WTC11 (cell line): Measurements from ENCODE around the gene COPE. TPM values are rescaled to one million over a fixed set of nuclear protein-coding genes. Genes with fewer than 3 reads are reported as not detected.

Source experiments
- ATAC-seq: fragments of 200-7000 bp; cut with Tn5 transposase; 2 replicates; pipeline ENCODE4 v1.10.0; 2021; ENCODE audit warnings: mild to moderate bottlenecking, moderate library complexity
- CTCF ChIA-PET: fragments of 300-600 bp; sonication (Branson Sonifier 250); formaldehyde crosslinking; loops from one replicate; lab custom pipeline; 2021; ENCODE audit warnings: antibody characterized with exemption; lab: Charles Lee
- POLR2A ChIA-PET: fragments of 350-600 bp; sonication (Branson Sonifier 250); formaldehyde crosslinking; loops from one replicate; lab custom pipeline; 2021; ENCODE audit warnings: antibody characterized with exemption; lab: Charles Lee
- DNase-seq: peaks from one replicate; pipeline ENCODE4 v3.0.0; 2021; ENCODE audit warnings: low spot score
- H3K27ac Mint-ChIP-seq: 2 replicates; pipeline ENCODE4 v1.8.0; 2021; ENCODE audit warnings: mixed read lengths
- H3K27me3 Mint-ChIP-seq: 2 replicates; pipeline ENCODE4 v1.8.0; 2021; ENCODE audit warnings: low read depth, mild to moderate bottlenecking, moderate library complexity, mixed read lengths
- H3K36me3 Mint-ChIP-seq: 2 replicates; pipeline ENCODE4 v1.8.0; 2021; ENCODE audit warnings: mixed read lengths
- H3K4me1 Mint-ChIP-seq: 2 replicates; pipeline ENCODE4 v1.8.0; 2022; ENCODE audit warnings: mixed read lengths
- H3K4me3 Mint-ChIP-seq: 2 replicates; pipeline ENCODE4 v1.8.0; 2021; ENCODE audit warnings: mild to moderate bottlenecking, moderate library complexity, mixed read lengths
- H3K9me3 Mint-ChIP-seq: 2 replicates; pipeline ENCODE4 v1.8.0; 2021; ENCODE audit warnings: mixed read lengths
- CREB1 ChIP-seq: sonication (generic); formaldehyde crosslinking; IDR thresholded peaks from 2 replicates; pipeline ENCODE4 v1.8.0; 2023; ENCODE audit warnings: mild to moderate bottlenecking, missing genetic modification reagents
- CREM ChIP-seq: sonication (generic); formaldehyde crosslinking; IDR thresholded peaks from 2 replicates; pipeline ENCODE4 v1.8.1; 2022; ENCODE audit warnings: mild to moderate bottlenecking, missing genetic modification reagents, moderate library complexity
- E2F4 ChIP-seq: sonication (generic); formaldehyde crosslinking; IDR thresholded peaks from 2 replicates; pipeline ENCODE4 v1.8.1; 2022; ENCODE audit warnings: low read depth, mild to moderate bottlenecking, moderate library complexity, missing genetic modification reagents, borderline replicate concordance
- ERG ChIP-seq: fragments of 250-450 bp; sonication (Bioruptor Pico); IDR thresholded peaks from 2 replicates; pipeline ENCODE4 v1.8.0; 2021; ENCODE audit warnings: mild to moderate bottlenecking
- FOXK1 ChIP-seq: sonication (generic); formaldehyde crosslinking; IDR thresholded peaks from 2 replicates; pipeline ENCODE4 v1.8.0; 2022; ENCODE audit warnings: mild to moderate bottlenecking, moderate library complexity, missing genetic modification reagents
- FOXP4 ChIP-seq: sonication (generic); formaldehyde crosslinking; IDR thresholded peaks from 2 replicates; pipeline ENCODE4 v1.8.0; 2022; ENCODE audit warnings: mild to moderate bottlenecking, missing genetic modification reagents
- GRHL2 ChIP-seq: fragments of 250-450 bp; sonication (Bioruptor Pico); IDR thresholded peaks from 2 replicates; pipeline ENCODE4 v1.8.0; 2022; ENCODE audit warnings: mild to moderate bottlenecking, moderate library complexity; ENCODE audit not compliant: insufficient replicate concordance, severe bottlenecking
- GTF2I ChIP-seq: fragments of 250-450 bp; sonication (Bioruptor Pico); conservative IDR thresholded peaks from 2 replicates; pipeline ENCODE4 v1.4.0; 2021; ENCODE audit warnings: mild to moderate bottlenecking
- HMGXB4 ChIP-seq: sonication (generic); formaldehyde crosslinking; IDR thresholded peaks from 2 replicates; pipeline ENCODE4 v1.8.1; 2023; ENCODE audit warnings: mild to moderate bottlenecking, moderate library complexity, missing genetic modification reagents
- IRF2 ChIP-seq: sonication (generic); formaldehyde crosslinking; IDR thresholded peaks from 2 replicates; pipeline ENCODE4 v1.8.0; 2022; ENCODE audit warnings: low read depth, missing genetic modification reagents, borderline replicate concordance
- MXD4 ChIP-seq: fragments of 250-450 bp; sonication (Bioruptor Pico); IDR thresholded peaks from 2 replicates; pipeline ENCODE4 v1.8.0; 2021; ENCODE audit warnings: mild to moderate bottlenecking, moderate library complexity, borderline replicate concordance
- NFE2L1 ChIP-seq: sonication (generic); formaldehyde crosslinking; IDR thresholded peaks from 2 replicates; pipeline ENCODE4 v1.8.1; 2023; ENCODE audit warnings: missing genetic modification reagents
- NR1H2 ChIP-seq: sonication (generic); formaldehyde crosslinking; IDR thresholded peaks from 2 replicates; pipeline ENCODE4 v1.9.0; 2021; ENCODE audit warnings: mild to moderate bottlenecking, moderate library complexity, missing genetic modification reagents
- OVOL2 ChIP-seq: fragments of 250-450 bp; sonication (Bioruptor Pico); IDR thresholded peaks from 2 replicates; pipeline ENCODE4 v1.9.0; 2021; ENCODE audit warnings: mild to moderate bottlenecking, borderline replicate concordance
- PREB ChIP-seq: sonication (generic); formaldehyde crosslinking; IDR thresholded peaks from 2 replicates; pipeline ENCODE4 v1.8.1; 2022; ENCODE audit warnings: mild to moderate bottlenecking, missing genetic modification reagents, moderate library complexity, borderline replicate concordance
- RORB ChIP-seq: fragments of 250-450 bp; sonication (Bioruptor Pico); IDR thresholded peaks from 2 replicates; pipeline ENCODE4 v1.9.0; 2021; ENCODE audit warnings: mild to moderate bottlenecking
- SP1 ChIP-seq: sonication (generic); formaldehyde crosslinking; conservative IDR thresholded peaks from 2 replicates; pipeline ENCODE4 v1.8.1; 2022; ENCODE audit warnings: missing genetic modification reagents
- TEAD1 ChIP-seq: sonication (generic); formaldehyde crosslinking; IDR thresholded peaks from 2 replicates; pipeline ENCODE4 v1.8.0; 2022; ENCODE audit warnings: mild to moderate bottlenecking, missing genetic modification reagents
- TP53 ChIP-seq: sonication (generic); formaldehyde crosslinking; IDR thresholded peaks from 2 replicates; pipeline ENCODE4 v1.8.1; 2023; ENCODE audit warnings: mild to moderate bottlenecking, missing genetic modification reagents
- ZBTB21 ChIP-seq: sonication (generic); formaldehyde crosslinking; IDR thresholded peaks from 2 replicates; pipeline ENCODE4 v1.8.1; 2023; ENCODE audit warnings: mild to moderate bottlenecking, missing genetic modification reagents, borderline replicate concordance
- ZNF219 ChIP-seq: sonication (generic); formaldehyde crosslinking; IDR thresholded peaks from 2 replicates; pipeline ENCODE4 v1.8.0; 2023; ENCODE audit warnings: missing genetic modification reagents, mild to moderate bottlenecking, borderline replicate concordance
- ZNF396 ChIP-seq: fragments of 250-450 bp; sonication (Bioruptor Pico); IDR thresholded peaks from 2 replicates; pipeline ENCODE4 v1.8.0; 2021; ENCODE audit warnings: mild to moderate bottlenecking, moderate library complexity, borderline replicate concordance
- ZNF425 ChIP-seq: fragments of 250-450 bp; sonication (Bioruptor Pico); conservative IDR thresholded peaks from 2 replicates; pipeline ENCODE4 v1.9.0; 2021; ENCODE audit warnings: mild to moderate bottlenecking
- ZNF512 ChIP-seq: sonication (generic); formaldehyde crosslinking; IDR thresholded peaks from 2 replicates; pipeline ENCODE4 v1.8.1; 2022; ENCODE audit warnings: missing genetic modification reagents, borderline replicate concordance
- total RNA-seq: library from RNA; stranded (reverse); gene quantifications from 3 replicates; pipeline ENCODE4 v1.2.3, GENCODE V29; 2021

The COPE gene
- total RNA-seq, 1 experiment from 2014 or later, result 228 TPM

- DNase-seq, result peak; percentile 78
- Mint-ChIP-seq H3K9me3 (no peaks in the 10 kb centered on the region), H3K27ac (no peak overlapping the region), H3K4me3 (peak overlapping the region; percentile 72), H3K4me1 (no peaks in the 10 kb centered on the region), H3K36me3 (no peaks in the 10 kb centered on the region), H3K27me3 (peaks cover 16% of the 10 kb centered on the region)
- ATAC-seq, result peak; percentile 65
- ChIA-PET CTCF (interaction anchor here (0.6 to 3.5 kb wide), 22 partner anchors 15 to 406 kb away, joined by 3 to 35 read pairs (median 4); partner anchors contain the start of genes COPE, DDX49 and UPF1), POLR2A (interaction anchor here (1.1 to 1.3 kb wide), 2 partner anchors 23 to 572 kb away, joined by 3 read pairs; partner anchors contain the start of genes COPE and LSM4)
- no peak for TF ChIP-seq ERG (CRISPR knock-in tag)
- no peak for TF ChIP-seq IRF2 (CRISPR knock-in tag)
- TF ChIP-seq FOXK1 (CRISPR knock-in tag), result no peak
- no peak for TF ChIP-seq GRHL2 (CRISPR knock-in tag)
- TF ChIP-seq ZBTB21 (CRISPR knock-in tag), result no peak
- TF ChIP-seq HMGXB4 (CRISPR knock-in tag), result peak; percentile 97
- no peak for TF ChIP-seq NR1H2 (CRISPR knock-in tag)
- no peak for TF ChIP-seq CREB1 (CRISPR knock-in tag)
- TF ChIP-seq SP1 (CRISPR knock-in tag), result 0 out of 2 replicates have a peak, but pooled peaks have one; percentile 50
- TF ChIP-seq TEAD1 (CRISPR knock-in tag), result no peak
- TF ChIP-seq NFE2L1 (CRISPR knock-in tag), result no peak
- no peak for TF ChIP-seq RORB (CRISPR knock-in tag)
- no peak for TF ChIP-seq TP53 (CRISPR knock-in tag)
- TF ChIP-seq PREB (CRISPR knock-in tag), result no peak
- TF ChIP-seq ZNF512, result no peak
- no peak for TF ChIP-seq OVOL2
- no peak for TF ChIP-seq ZNF396
- no peak for TF ChIP-seq E2F4 (CRISPR knock-in tag)
- no peak for TF ChIP-seq MXD4 (CRISPR knock-in tag)
- no peak for TF ChIP-seq ZNF425 (CRISPR knock-in tag)
- TF ChIP-seq ZNF219 (CRISPR knock-in tag), result no peak
- TF ChIP-seq FOXP4 (CRISPR knock-in tag), result no peak
- TF ChIP-seq CREM (CRISPR knock-in tag), result no peak
- TF ChIP-seq GTF2I (CRISPR knock-in tag), result no peak
Measured at GRCh38 chr19:18895038-18895823, 24.0 kb downstream of the COPE start.
